ENCODE measurements around the gene FAM81B.

DNA sequence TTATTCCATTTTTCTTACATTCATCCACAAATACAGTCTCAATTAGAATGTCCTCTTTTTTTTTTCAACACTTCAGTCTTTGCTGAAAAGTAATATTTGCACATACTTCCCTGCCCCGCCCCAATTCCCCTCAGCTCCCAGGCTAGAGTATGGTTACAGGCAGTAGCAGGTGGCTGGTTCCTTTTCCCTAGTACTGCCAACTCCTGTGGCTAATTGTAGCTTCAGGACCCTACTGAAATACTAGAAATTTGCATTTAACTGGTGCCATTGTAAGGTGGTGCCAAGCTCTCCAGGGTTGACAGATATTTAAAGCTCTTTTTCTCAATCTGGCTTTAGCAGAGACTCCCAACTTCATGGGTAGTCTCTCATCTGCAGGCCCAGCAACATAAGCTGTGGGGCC, 80.3 kb downstream of the FAM81B start:
- TF ChIP-seq, protein P1, sequence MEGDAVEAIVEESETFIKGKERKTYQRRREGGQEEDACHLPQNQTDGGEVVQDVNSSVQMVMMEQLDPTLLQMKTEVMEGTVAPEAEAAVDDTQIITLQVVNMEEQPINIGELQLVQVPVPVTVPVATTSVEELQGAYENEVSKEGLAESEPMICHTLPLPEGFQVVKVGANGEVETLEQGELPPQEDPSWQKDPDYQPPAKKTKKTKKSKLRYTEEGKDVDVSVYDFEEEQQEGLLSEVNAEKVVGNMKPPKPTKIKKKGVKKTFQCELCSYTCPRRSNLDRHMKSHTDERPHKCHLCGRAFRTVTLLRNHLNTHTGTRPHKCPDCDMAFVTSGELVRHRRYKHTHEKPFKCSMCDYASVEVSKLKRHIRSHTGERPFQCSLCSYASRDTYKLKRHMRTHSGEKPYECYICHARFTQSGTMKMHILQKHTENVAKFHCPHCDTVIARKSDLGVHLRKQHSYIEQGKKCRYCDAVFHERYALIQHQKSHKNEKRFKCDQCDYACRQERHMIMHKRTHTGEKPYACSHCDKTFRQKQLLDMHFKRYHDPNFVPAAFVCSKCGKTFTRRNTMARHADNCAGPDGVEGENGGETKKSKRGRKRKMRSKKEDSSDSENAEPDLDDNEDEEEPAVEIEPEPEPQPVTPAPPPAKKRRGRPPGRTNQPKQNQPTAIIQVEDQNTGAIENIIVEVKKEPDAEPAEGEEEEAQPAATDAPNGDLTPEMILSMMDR (IDR thresholded peaks at IDR 0.05), result no peak
- TF ChIP-seq POLR2A (IDR thresholded peaks at IDR 0.05), result no peak

All from right lobe of liver (tissue), 4 donors.